AML-193 (cell line): Measurements from ENCODE around the gene ZNF317.
A peak's percentile ranks its signal among the peaks of the same experiment; 100 is the strongest.

Experiments
- DNase-seq, 2 experiments: peaks; one replicate each; lab custom pipeline; 2025; lab: John Stamatoyannopoulos, UW

ZNF317 gene

GRCh38 chr19:9140159-9140874 is at the start of gene ZNF317:
Gene ZNF317, plus strand, starts transcription at chr19:9140397. Its CDS starts 15,620 bp downstream, at chr19:9156017.
- peak; percentile 85 to 89 for DNase-seq

GRCh38 chr19:9107375-9107774 is 32.8 kb upstream of the ZNF317 start, which contains the start of gene OR7G2:
Gene OR7G2, minus strand, starts transcription at chr19:9107475. Its CDS starts 4,232 bp downstream, at chr19:9103243.
- no peak for DNase-seq

- DNase-seq = no peak
Measured at GRCh38 chr19:9109959-9110358, 30.2 kb upstream of the ZNF317 start.

GRCh38 chr19:9115307-9115813 is 24.8 kb upstream of the ZNF317 start, which contains the start of gene OR7G1:
Gene OR7G1, minus strand, starts transcription at chr19:9115763. Its CDS starts 0 bp downstream, at chr19:9115763.
- no peak for DNase-seq

- no peak for DNase-seq
Measured at GRCh38 chr19:9116547-9116946, 23.6 kb upstream of the ZNF317 start.

- DNase-seq = no peak
Measured at GRCh38 chr19:9126900-9127405, 13.2 kb upstream of the ZNF317 start, which contains the start of gene OR7G3. Gene OR7G3, minus strand, starts transcription at chr19:9126950. Its CDS starts 0 bp downstream, at chr19:9126950.

- no peak for DNase-seq
Measured at GRCh38 chr19:9128171-9128570, 12.0 kb upstream of the ZNF317 start.

GRCh38 chr19:9130965-9131364 is 9.2 kb upstream of the ZNF317 start:
- DNase-seq = no peak

- no peak for DNase-seq
Measured at GRCh38 chr19:9132422-9132821, 7.8 kb upstream of the ZNF317 start.

GRCh38 chr19:9139609-9140158 is 513 bp upstream of the ZNF317 start:
- DNase-seq = no peak

- DNase-seq = no peak
Measured at GRCh38 chr19:9144920-9145319, 4.7 kb downstream of the ZNF317 start.

GRCh38 chr19:9146882-9147281 is 6.7 kb downstream of the ZNF317 start:
- no peak for DNase-seq

GRCh38 chr19:9148697-9149096 is 8.5 kb downstream of the ZNF317 start:
- no peak for DNase-seq

GRCh38 chr19:9149997-9150396 is 9.8 kb downstream of the ZNF317 start:
- no peak for DNase-seq

GRCh38 chr19:9150650-9151049 is 10.5 kb downstream of the ZNF317 start:
- DNase-seq = no peak

- no peak for DNase-seq
Measured at GRCh38 chr19:9151367-9151766, 11.2 kb downstream of the ZNF317 start.

GRCh38 chr19:9155591-9155990 is 15.4 kb downstream of the ZNF317 start:
- no peak for DNase-seq

- DNase-seq = no peak
Measured at GRCh38 chr19:9156304-9156703, 16.1 kb downstream of the ZNF317 start.

- DNase-seq = no peak
Measured at GRCh38 chr19:9159891-9160290, 19.7 kb downstream of the ZNF317 start.

GRCh38 chr19:9161427-9161826 is 21.2 kb downstream of the ZNF317 start:
- no peak for DNase-seq

GRCh38 chr19:9165261-9165660 is 25.1 kb downstream of the ZNF317 start:
- no peak for DNase-seq

- no peak for DNase-seq
Measured at GRCh38 chr19:9166846-9167245, 26.6 kb downstream of the ZNF317 start.

GRCh38 chr19:9171393-9171991 is 31.3 kb downstream of the ZNF317 start:
- no peak for DNase-seq
